Measurements from ENCODE around the gene TBC1D2. TPM values are rescaled to one million over a fixed set of nuclear protein-coding genes. Genes with fewer than 3 reads are reported as not detected.
"Not testable (repeated sequence)": the region's sequence is repeated elsewhere in the genome, so short reads cannot be mapped to it uniquely, and the experiment has no call there.

Gene TBC1D2
- total RNA-seq, 4 donors from 2014 or later, result 2.5 to 10.9 (median 7.5) TPM

DNA sequence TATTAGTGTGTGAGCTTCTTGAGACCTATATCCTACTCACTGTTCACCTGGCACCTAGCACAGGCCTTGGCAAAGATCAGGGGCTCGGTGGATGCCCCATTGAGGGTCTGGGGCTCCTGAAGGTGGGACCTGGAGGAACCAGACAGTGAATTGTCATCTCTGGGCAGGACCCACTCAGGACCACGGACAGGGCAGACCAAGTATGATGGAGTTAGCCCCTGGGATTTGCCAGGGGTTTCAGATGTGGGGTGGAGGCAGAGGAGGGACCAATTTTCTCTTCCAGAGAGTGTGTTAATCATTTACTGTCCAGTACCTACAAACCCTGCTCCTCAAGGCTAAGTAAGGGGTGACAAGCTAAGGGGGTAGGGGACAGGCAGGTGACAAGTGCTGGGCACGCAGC, 29.3 kb upstream of the TBC1D2 start:
- Histone ChIP-seq H3K4me1 (no peaks in the 10 kb centered on the region), H3K27me3 (no peaks in the 10 kb centered on the region), H3K27ac (no peak overlapping the region), H3K36me3 (no peaks in the 10 kb centered on the region), H3K4me3 (no peak overlapping the region), H3K9me3 (no peaks in the 10 kb centered on the region)
- TF ChIP-seq POLR2A (IDR thresholded peaks at IDR 0.05), result no peak
- TF ChIP-seq, protein P1, sequence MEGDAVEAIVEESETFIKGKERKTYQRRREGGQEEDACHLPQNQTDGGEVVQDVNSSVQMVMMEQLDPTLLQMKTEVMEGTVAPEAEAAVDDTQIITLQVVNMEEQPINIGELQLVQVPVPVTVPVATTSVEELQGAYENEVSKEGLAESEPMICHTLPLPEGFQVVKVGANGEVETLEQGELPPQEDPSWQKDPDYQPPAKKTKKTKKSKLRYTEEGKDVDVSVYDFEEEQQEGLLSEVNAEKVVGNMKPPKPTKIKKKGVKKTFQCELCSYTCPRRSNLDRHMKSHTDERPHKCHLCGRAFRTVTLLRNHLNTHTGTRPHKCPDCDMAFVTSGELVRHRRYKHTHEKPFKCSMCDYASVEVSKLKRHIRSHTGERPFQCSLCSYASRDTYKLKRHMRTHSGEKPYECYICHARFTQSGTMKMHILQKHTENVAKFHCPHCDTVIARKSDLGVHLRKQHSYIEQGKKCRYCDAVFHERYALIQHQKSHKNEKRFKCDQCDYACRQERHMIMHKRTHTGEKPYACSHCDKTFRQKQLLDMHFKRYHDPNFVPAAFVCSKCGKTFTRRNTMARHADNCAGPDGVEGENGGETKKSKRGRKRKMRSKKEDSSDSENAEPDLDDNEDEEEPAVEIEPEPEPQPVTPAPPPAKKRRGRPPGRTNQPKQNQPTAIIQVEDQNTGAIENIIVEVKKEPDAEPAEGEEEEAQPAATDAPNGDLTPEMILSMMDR (IDR thresholded peaks at IDR 0.05), result no peak
- DNase-seq, result no peak
- intact Hi-C loops (cut with DNase I; ENCODE audit: low total_unique reads), result no loop called here

DNA sequence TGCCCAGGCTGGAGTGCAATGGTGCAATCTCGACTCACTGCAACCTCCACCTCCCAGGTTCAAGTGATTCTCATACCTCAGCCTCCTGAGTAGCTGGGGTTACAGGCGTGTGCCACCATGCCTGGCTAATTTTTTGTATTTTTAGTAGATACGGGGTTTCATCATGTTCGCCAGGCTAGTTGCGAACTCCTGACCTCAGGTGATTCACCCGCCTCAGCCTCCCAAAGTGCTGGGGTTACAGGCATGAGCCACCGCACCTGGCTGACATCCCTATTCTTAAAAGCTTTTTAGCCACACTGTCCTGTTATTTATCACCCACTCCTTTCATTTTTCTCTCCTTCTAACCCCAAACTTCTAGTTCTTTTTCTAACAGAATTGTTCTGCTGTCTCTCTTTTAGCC, 27.7 kb upstream of the TBC1D2 start:
- intact Hi-C loops (cut with DNase I; ENCODE audit: low total_unique reads); H3K4me3 ChIP-seq; DNase-seq; H3K4me1 ChIP-seq; H3K27me3 ChIP-seq; H3K27ac ChIP-seq; H3K9me3 ChIP-seq; H3K36me3 ChIP-seq: not testable (repeated sequence)

DNA sequence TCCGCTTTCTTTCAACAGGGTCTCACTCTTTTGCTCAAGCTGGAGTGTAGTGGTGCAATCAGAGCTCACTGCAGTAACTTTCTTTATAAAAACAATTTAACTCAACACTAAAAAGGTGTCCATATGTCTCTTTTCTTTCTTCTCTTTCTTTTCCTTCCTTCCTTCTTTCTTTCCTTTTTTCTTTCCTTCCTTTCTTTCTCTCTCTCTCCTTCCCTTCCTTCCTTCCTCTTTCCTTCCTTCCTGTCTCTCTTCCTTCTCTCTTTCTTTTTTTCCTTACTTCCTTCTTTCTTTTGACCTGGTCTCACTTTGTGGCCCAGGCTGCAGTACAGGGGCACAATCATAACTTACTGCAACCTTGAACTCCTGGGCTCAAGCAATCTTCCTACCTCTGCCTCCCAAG, 25.8 kb upstream of the TBC1D2 start:
- Histone ChIP-seq H3K36me3 (no peaks in the 10 kb centered on the region), H3K4me3 (no peak overlapping the region), H3K27ac (no peak overlapping the region), H3K4me1 (no peaks in the 10 kb centered on the region), H3K9me3 (no peaks in the 10 kb centered on the region), H3K27me3 (no peaks in the 10 kb centered on the region)
- TF ChIP-seq, protein P1 (IDR thresholded peaks at IDR 0.05), result no peak
- no peak for TF ChIP-seq POLR2A (IDR thresholded peaks at IDR 0.05)
- DNase-seq, result no peak
- intact Hi-C loops (cut with DNase I; ENCODE audit: low total_unique reads), result no loop called here

DNA sequence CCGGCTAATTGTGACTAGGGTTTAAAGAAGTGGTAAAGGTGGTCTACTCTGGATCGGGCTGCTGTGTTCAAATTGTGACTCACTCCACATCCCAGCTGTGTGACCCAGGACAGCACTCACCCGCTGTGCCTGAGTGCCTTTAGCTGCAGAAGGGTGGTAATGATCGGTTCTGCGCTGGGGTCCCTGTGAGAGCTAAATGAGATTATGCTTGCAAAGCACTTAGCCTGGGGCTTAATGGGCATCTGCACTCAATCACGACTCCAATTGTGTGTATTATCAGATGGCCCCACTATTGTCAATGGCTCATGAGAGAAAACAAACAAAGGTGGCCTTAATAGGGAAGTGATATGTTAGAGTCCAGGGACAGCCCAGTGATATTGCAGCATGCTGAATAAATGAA, 25.1 kb upstream of the TBC1D2 start:
- no peak overlapping the region for H3K27ac ChIP-seq
- no peak for DNase-seq
- intact Hi-C loops (cut with DNase I; ENCODE audit: low total_unique reads), result no loop called here
- no peaks in the 10 kb centered on the region for H3K4me1 ChIP-seq
- H3K36me3 ChIP-seq, result no peaks in the 10 kb centered on the region
- H3K9me3 ChIP-seq, result no peaks in the 10 kb centered on the region
- H3K4me3 ChIP-seq, result no peak overlapping the region
- no peaks in the 10 kb centered on the region for H3K27me3 ChIP-seq
- no peak for TF ChIP-seq POLR2A (IDR thresholded peaks at IDR 0.05)
- TF ChIP-seq, protein P1 (IDR thresholded peaks at IDR 0.05), result no peak

DNA sequence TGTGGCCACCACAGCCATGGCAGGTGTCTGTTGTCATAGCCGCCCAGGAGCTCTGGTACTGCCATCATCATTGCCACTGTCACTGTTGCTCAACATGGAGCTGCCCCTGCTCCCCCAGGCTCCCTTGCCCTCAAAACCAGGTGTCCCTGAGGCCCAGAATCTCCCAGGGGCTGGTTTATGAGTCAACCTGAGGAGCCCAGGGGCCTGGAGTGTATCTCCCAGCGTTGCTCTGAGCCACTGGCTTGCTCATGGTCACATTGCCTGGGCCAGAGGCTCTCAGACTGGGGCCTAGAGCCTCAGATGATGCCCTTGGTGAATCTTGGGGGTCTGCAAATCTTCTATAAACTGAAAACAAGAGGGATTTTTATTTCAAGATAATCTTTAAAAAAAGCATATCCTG, 24.7 kb upstream of the TBC1D2 start:
- intact Hi-C loops (cut with DNase I; ENCODE audit: low total_unique reads), result no loop called here
- Histone ChIP-seq H3K4me3 (no peak overlapping the region), H3K9me3 (no peaks in the 10 kb centered on the region), H3K4me1 (no peaks in the 10 kb centered on the region), H3K27ac (no peak overlapping the region), H3K36me3 (no peaks in the 10 kb centered on the region), H3K27me3 (no peaks in the 10 kb centered on the region)
- TF ChIP-seq POLR2A (IDR thresholded peaks at IDR 0.05), result no peak
- TF ChIP-seq, protein P1 (IDR thresholded peaks at IDR 0.05), result no peak
- DNase-seq, result no peak

DNA sequence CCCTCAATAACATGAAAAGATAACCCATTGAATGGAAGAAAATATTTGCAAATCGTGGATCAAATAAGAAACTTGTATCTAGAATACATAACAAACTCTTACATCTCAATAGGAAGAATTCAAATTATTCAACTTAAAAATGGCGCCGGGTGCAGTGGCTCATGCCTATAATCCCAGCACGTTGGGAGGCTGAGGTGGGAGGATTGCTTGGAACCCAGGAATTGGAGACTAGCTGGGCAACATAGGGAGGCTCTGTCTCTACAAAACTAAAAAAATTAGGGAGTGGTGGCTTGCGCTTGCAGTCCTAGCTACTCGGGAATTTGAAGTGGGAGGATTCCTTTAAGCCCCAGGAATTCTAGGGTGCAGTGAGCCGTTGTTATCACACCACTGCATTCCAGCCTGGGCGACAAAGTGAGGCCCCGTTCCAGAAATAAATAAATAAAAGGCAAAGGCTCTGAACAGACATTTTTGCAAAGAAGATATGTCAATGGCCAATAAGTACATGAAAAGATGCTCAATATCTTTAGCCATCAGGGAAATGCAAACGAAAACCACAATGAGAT, 21.5 kb upstream of the TBC1D2 start:
- TF ChIP-seq, protein P1 (IDR thresholded peaks at IDR 0.05), result no peak
- no peak for TF ChIP-seq POLR2A (IDR thresholded peaks at IDR 0.05)
- intact Hi-C loops (cut with DNase I; ENCODE audit: low total_unique reads), result no loop called here
- Histone ChIP-seq H3K27ac (no peak overlapping the region), H3K4me3 (no peak overlapping the region), H3K9me3 (no peaks in the 10 kb centered on the region), H3K36me3 (no peaks in the 10 kb centered on the region), H3K4me1 (no peaks in the 10 kb centered on the region), H3K27me3 (no peaks in the 10 kb centered on the region)
- no peak for DNase-seq

Data from uterus (tissue), 4 donors.